GM18526 (cell line): ENCODE data around the gene ZBTB32.

Experiments
- POLR2A ChIP-seq: IDR thresholded peaks from 3 replicates; pipeline ENCODE4 v1.6.1; 2011; ENCODE audit not compliant: insufficient read length; ENCODE audit errors: extremely low read depth

Gene ZBTB32, protein sequence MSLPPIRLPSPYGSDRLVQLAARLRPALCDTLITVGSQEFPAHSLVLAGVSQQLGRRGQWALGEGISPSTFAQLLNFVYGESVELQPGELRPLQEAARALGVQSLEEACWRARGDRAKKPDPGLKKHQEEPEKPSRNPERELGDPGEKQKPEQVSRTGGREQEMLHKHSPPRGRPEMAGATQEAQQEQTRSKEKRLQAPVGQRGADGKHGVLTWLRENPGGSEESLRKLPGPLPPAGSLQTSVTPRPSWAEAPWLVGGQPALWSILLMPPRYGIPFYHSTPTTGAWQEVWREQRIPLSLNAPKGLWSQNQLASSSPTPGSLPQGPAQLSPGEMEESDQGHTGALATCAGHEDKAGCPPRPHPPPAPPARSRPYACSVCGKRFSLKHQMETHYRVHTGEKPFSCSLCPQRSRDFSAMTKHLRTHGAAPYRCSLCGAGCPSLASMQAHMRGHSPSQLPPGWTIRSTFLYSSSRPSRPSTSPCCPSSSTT

DNA sequence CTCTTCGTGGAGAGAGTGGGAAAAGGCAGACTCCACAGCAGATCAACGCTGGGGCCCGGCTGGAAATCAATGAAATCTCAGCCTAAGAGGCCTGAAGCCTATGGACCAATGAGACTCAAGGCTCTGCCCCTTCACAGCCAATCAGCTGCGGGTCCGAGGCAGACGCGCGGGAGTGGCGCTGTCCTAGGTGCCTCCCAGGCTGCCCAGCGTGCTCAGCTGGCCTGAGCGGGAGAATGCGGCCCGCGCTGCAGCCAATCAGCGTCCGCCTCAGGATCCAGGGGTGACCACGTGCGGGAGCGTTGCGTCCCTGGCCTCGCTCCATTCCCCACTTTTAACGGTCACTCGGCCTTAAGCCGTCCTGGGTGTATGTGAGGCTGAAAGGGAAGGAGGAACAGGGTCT, at the start of gene ZBTB32:
Gene ZBTB32 (plus strand): TSS at position 341 of the 400 bp plus-strand sequence. CDS start 10,069 bp downstream, outside the sequence.
- TF ChIP-seq POLR2A: no peak

GRCh38 chr19:35655600-35655999, 48.8 kb upstream of the ZBTB32 start:
- no peak for TF ChIP-seq POLR2A

- no peak for TF ChIP-seq POLR2A
Observed at GRCh38 chr19:35656700-35657099, 47.7 kb upstream of the ZBTB32 start.

GRCh38 chr19:35657904-35658700, 46.3 kb upstream of the ZBTB32 start:
- no peak for TF ChIP-seq POLR2A

DNA sequence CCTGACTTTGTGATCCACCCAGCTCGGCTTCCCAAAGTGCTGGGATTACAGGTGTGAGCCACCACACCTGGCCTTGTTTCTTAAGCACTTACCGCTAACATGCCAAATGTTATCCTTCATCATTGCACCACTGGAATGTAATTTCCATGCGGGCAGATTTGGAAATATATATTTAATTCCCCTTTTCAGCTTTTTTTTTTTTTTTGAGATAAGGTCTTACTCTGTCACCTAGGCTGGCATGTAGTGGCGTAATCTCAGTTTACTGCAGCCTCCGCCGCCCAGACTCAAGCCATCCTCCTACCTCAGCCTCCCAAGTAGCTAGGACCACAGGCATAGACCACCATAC, 42.4 kb upstream of the ZBTB32 start:
- no peak for TF ChIP-seq POLR2A

GRCh38 chr19:35663981-35664380, 40.4 kb upstream of the ZBTB32 start:
- TF ChIP-seq POLR2A: no peak

GRCh38 chr19:35665157-35665556, 39.2 kb upstream of the ZBTB32 start:
- TF ChIP-seq POLR2A: no peak

- no peak for TF ChIP-seq POLR2A
Observed at GRCh38 chr19:35665604-35666003, 38.8 kb upstream of the ZBTB32 start.

DNA sequence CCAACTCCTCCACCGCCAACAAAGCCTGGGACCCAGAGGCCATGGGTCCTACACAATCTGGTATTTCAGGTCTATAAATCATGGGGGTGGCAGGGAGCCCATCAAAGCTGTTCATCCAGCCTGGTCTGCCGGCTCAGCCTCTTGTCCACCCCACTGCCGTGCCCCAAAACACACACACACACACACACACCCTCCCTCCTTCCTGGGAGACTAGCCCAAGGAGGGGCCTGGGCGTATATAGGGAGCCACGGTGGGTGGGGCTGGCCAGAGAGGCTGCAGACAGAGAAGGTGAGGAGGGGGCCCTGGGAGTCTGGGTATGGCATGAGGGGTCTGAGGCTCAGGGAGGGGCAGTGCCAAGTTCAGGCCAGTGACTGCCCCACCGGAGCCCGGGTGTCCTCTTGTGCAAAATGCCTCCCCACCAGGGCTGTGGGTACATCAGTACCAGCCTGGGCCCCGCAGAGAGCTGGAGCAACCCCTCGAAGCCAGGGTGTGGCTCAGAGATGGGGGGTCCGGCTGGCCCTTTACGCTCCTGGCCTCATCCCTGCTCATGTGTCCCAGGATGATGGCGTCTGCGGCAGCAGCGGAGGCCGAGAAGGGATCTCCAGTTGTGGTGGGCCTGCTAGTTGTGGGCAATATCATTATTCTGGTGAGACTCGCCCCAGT, 38.0 kb upstream of the ZBTB32 start, which contains the start of gene UPK1A:
Gene UPK1A (plus strand): TSS at position 267 of the 663 bp plus-strand sequence. CDS start 296 bp downstream, at position 563.
- no peak for TF ChIP-seq POLR2A

DNA sequence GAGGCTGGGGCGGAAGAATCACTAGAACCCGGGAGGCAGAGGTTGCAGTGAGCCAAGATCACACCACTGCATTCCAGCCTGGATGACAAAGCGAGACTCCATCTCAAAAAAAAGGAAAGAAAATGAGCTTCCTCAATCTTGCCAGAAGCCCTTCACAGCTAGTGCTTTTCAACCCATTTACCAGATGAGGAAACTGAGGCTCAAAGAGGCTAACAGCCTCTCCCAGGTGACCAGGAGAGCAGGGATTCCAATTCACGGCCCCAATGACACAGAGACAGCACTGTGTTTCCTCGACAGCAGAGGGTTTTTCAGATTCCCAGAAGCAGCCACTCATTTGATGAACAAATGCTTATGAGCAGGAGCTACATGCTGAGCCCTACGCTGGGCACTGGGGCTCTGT, 34.8 kb upstream of the ZBTB32 start:
- TF ChIP-seq POLR2A: no peak

DNA sequence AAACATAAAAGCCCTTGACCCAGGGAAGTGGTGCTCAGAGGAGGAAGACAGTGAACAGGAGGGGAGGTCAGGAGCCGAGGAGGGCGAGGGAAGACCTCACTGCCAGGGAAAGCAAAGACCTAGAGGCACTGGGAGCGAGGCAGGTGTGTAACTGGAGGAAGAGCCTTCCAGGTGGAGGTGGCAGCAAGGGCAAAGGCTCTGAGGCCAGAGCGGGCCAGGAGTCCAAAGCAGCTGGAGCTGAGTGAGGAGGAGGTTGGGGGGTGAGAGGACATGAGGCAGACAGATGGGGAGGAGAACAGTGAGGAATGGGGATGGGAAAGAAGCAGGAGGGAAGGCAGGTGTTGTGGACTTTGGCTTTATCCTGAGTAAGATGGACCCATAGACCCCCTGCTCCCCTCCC, 34.4 kb upstream of the ZBTB32 start:
- no peak for TF ChIP-seq POLR2A

DNA sequence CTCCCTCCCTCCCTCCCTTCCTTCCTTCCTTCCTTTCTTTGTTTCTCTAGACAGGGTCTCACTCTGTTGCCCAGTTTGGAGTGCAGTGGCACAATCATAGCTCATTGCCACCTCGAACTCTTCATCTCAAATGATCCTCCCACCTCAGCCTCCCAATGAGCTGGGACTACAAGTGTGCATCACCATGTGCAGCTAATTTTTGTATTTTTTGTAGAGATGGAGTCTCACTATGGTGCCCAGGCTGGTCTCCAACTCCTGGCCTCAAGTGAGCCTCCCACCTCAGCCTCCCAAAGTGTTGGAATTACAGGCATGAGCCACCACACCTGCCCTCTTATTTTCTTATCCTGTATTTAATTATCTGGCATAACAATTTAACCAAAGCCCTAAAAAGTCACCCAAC, 33.7 kb upstream of the ZBTB32 start:
- TF ChIP-seq POLR2A: no peak

DNA sequence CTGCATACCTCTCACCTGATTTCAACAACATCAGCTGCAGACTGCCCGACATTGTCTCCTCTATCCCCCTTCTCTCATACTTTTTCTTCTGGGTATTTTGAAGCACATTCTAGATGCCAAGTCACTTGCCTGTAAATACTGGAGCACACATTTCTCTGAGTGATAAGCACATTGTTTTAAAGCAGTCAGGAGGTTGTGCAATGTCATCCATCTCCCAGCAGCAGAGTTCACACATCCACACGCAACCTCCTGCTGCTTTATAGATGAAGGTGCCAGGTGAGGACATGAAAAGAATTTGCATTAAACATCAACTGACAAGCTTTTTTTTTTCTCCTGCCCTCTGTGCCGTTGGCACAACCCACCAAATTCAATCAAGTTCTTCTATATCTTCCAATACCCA, 32.5 kb upstream of the ZBTB32 start:
- TF ChIP-seq POLR2A: no peak

DNA sequence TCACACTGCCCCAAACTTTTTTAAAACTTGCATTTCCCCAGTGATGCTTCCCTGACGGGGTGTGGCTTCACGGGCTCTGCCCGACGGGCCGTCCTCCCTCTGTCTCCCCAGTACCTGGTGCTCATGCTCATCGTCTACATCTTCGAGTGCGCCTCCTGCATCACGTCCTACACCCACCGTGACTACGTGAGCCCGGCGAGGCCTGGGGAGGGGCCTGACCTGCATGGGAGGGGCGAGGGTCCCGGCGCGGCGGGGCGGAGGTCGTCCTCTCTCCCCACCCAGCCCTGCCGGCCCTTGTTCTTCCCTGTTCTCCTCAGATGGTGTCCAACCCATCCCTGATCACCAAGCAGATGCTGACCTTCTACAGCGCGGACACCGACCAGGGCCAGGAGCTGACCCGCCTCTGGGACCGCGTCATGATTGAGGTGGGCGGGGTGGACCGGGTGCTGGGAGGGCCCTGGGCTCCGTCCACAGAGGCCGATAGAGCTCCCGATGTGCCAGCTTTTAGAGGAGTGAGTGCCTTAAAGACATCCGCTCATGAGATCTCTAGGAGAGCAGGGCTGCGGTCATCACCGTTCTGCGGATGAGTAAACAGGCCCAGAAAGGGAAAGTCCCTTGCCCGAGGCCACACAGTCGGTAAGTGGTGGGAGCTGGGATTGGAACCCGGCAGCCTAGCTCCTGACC, 31.1 kb upstream of the ZBTB32 start:
- no peak for TF ChIP-seq POLR2A

DNA sequence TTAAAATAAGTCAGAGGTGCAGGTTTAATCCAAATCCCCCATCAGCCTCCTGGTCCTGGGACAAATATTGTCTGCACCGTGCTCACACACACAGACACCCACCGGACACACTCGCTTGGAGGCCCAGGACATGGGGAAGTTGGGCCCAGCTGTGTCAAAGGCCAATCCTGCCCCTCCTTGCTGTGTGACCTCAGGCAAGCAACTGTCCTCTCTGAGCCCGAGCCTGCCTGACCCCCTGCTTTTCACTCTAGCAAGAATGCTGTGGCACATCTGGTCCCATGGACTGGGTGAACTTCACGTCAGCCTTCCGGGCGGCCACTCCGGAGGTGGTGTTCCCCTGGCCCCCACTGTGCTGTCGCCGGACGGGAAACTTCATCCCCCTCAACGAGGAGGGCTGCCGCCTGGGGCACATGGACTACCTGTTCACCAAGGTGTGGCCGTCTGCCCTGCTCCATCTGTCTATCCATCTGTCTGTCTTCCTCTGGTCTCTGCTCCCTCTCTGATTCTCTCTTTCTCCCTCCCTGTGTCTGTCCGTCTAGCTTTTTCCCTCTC, 28.7 kb upstream of the ZBTB32 start:
- TF ChIP-seq POLR2A: no peak
